ENCODE measurements around the gene PRR27.

GRCh38 chr4:70191647-70192046, 37.6 kb downstream of the PRR27 start:
- no peak for TF ChIP-seq POLR2A (IDR thresholded peaks at IDR 0.05)
- no peak for TF ChIP-seq CTCF (IDR thresholded peaks at IDR 0.05)

Data from esophagus squamous epithelium (tissue), 4 donors.